GM18502 (cell line): ENCODE data around the gene SLC29A3.
"Not testable (repeated sequence)": the region's sequence is repeated elsewhere in the genome, so short reads cannot be mapped to it uniquely, and the experiment has no call there.

Source experiments
- ATAC-seq: cut with Tn5 transposase; IDR thresholded peaks from one replicate; pipeline ENCODE4 v1.9.1; 2021; ENCODE audit warnings: mild to moderate bottlenecking; ENCODE audit not compliant: unreplicated experiment, poor library complexity

Gene SLC29A3

GRCh38 chr10:71342573-71343391, 23.7 kb downstream of the SLC29A3 start:
- ATAC-seq: no peak

- no peak for ATAC-seq
Measured at GRCh38 chr10:71343392-71343773, 24.3 kb downstream of the SLC29A3 start.

- no peak for ATAC-seq
Measured at GRCh38 chr10:71344154-71344925, 25.3 kb downstream of the SLC29A3 start.

GRCh38 chr10:71344993-71345480, 26.0 kb downstream of the SLC29A3 start:
- no peak for ATAC-seq

- ATAC-seq: no peak
Measured at GRCh38 chr10:71345694-71346093, 26.6 kb downstream of the SLC29A3 start.

GRCh38 chr10:71346731-71347130, 27.7 kb downstream of the SLC29A3 start:
- no peak for ATAC-seq

GRCh38 chr10:71347587-71348395, 28.7 kb downstream of the SLC29A3 start:
- no peak for ATAC-seq

GRCh38 chr10:71348850-71349249, 29.8 kb downstream of the SLC29A3 start:
- no peak for ATAC-seq

GRCh38 chr10:71349406-71349805, 30.3 kb downstream of the SLC29A3 start:
- ATAC-seq: no peak

- no peak for ATAC-seq
Measured at GRCh38 chr10:71351087-71351486, 32.0 kb downstream of the SLC29A3 start.

- ATAC-seq: no peak
Measured at GRCh38 chr10:71351628-71352319, 32.7 kb downstream of the SLC29A3 start.

- no peak for ATAC-seq
Measured at GRCh38 chr10:71353639-71354038, 34.6 kb downstream of the SLC29A3 start.

GRCh38 chr10:71354776-71355175, 35.7 kb downstream of the SLC29A3 start:
- ATAC-seq: no peak

- ATAC-seq: no peak
Measured at GRCh38 chr10:71355886-71356285, 36.8 kb downstream of the SLC29A3 start.

GRCh38 chr10:71357792-71358265, 38.8 kb downstream of the SLC29A3 start:
- ATAC-seq: no peak

GRCh38 chr10:71358277-71358676, 39.2 kb downstream of the SLC29A3 start:
- no peak for ATAC-seq

GRCh38 chr10:71358906-71359305, 39.8 kb downstream of the SLC29A3 start:
- ATAC-seq: not testable (repeated sequence)

- ATAC-seq: no peak
Measured at GRCh38 chr10:71359364-71360046, 40.4 kb downstream of the SLC29A3 start.

- no peak for ATAC-seq
Measured at GRCh38 chr10:71360735-71361134, 41.7 kb downstream of the SLC29A3 start.
